Right lobe of liver (tissue), 6 donors: ENCODE data around the gene FCER2. TPM values are rescaled to one million over a fixed set of nuclear protein-coding genes. Genes with fewer than 3 reads are reported as not detected.

Source experiments
- ATAC-seq, 4 donors: fragments of 200-7000 bp; cut with Tn5 transposase; one replicate each; pipeline ENCODE4 v1.9.1; 2020; ENCODE audit warnings: mild to moderate bottlenecking in 4 of 4, moderate library complexity in 4 of 4
- DNase-seq, 3 donors: peaks; one replicate each; pipeline ENCODE4 v3.0.0-alpha.2; 2020
- H3K27ac ChIP-seq, 3 donors: fragments of 200-600 bp; one replicate each; pipeline ENCODE4 v1.8.0; 2022
- H3K27me3 ChIP-seq, 2 donors: fragments of 200-600 bp; one replicate each; pipeline ENCODE4 v1.8.0; 2022
- H3K36me3 ChIP-seq, 4 donors: fragments of 200-600 bp; sonication (generic) in 1 of 4; one replicate each; pipeline versions ENCODE4 v1.5.1 to v1.8.0; 2017 to 2022; ENCODE audit warnings: control low read depth in 1 of 4
- H3K4me1 ChIP-seq, 4 donors: fragments of 200-600 bp; sonication (generic) in 1 of 4; one replicate each; pipeline versions ENCODE4 v1.5.1 to v1.8.0; 2017 to 2022; ENCODE audit warnings: control low read depth in 1 of 4
- H3K4me3 ChIP-seq, 3 donors: fragments of 200-600 bp; one replicate each; pipeline ENCODE4 v1.8.0; 2022
- H3K9me3 ChIP-seq, 4 donors: fragments of 200-600 bp; sonication (generic) in 1 of 4; one replicate each; pipeline versions ENCODE4 v1.5.1 to v1.8.0; 2017 to 2022; ENCODE audit warnings: control low read depth in 1 of 4
- CTCF ChIP-seq, 4 donors: fragments of 200-600 bp in 3 of 4; fragments of 450-650 bp in 1 of 4; IDR thresholded peaks; one replicate each; pipeline versions ENCODE4 v1.5.1 to v1.8.0; 2016 to 2022; ENCODE audit warnings: antibody characterized with exemption in 4 of 4, mild to moderate bottlenecking in 2 of 4
- POLR2A ChIP-seq: fragments of 450-650 bp; IDR thresholded peaks from one replicate; pipeline ENCODE4 v1.6.1; 2017; ENCODE audit warnings: antibody characterized with exemption, mild to moderate bottlenecking
- WGBS: methylation state at CpG from one replicate; pipeline ENCODE4 v1.1.6; 2018; ENCODE audit warnings: low coverage, low lambda C conversion rate; ENCODE audit not compliant: insufficient coverage; ENCODE audit errors: missing lambda C conversion rate; 5-methylcytosine and 5-hydroxymethylcytosine counted together
- intact Hi-C, 2 donors: fragments of 100-400 bp; cut with DNase I; formaldehyde crosslinking; loops; one replicate each; pipeline versions ENCODE4 v1.11.2 to v1.14.1; 2022
- total RNA-seq, 6 experiments: library from RNA; depleted of rRNA in 2 of 6; stranded (reverse); fragments of >200 nt in 2 of 6; fragmentation: NEBNext Ultra II Directional in 3 of 6; extraction: Animal tissue kit (Norgen Biotek cat#: 25700) in 3 of 6; gene quantifications; one replicate each; pipeline versions ENCODE4 v1.1.0 to v1.2.4, GENCODE V29; 2016 to 2023
- donor health status: DM: no; HTN: yes; CAD: no.
- donor health status: DM: no; HTN: no; CAD: no.
- donor health status: DM: no; HTN: no; CAD: no.
- donor health status: DM: no; HTN: yes; CAD: no.
- donor health status: DM: no; HTN: yes; CAD: no.

Gene FCER2
- total RNA-seq, 6 experiments from 2014 or later: 0.18 to 0.29 TPM; not detected in 4

- TF ChIP-seq CTCF (IDR thresholded peaks at IDR 0.05) (no peak), POLR2A (no peak)
- Histone ChIP-seq H3K4me3 (no peak overlapping the region), H3K27ac (no peak overlapping the region), H3K36me3 (no peaks in the 10 kb centered on the region), H3K9me3 (no peaks in the 10 kb centered on the region), H3K4me1 (peaks cover 0 to 4% (median 0%) of the 10 kb centered on the region in 4 donors), H3K27me3 (no peaks in the 10 kb centered on the region)
- intact Hi-C loops: no loop called here
- ATAC-seq (no peak), DNase-seq (no peak)
- WGBS: 93% methylated on average over 21 of the region's 43 CpGs
These were observed 60.3 kb downstream of the FCER2 start for GRCh38 chr19:7641290-7642276.

- 93% methylated on average over 3 of the region's 11 CpGs for WGBS
- H3K4me3 ChIP-seq: no peak overlapping the region
- DNase-seq (no peak), ATAC-seq (no peak)
- no peaks in the 10 kb centered on the region for H3K9me3 ChIP-seq
- TF ChIP-seq CTCF (IDR thresholded peaks at IDR 0.05) (no peak), POLR2A (no peak)
- intact Hi-C loops: no loop called here
- peaks cover 0 to 4% (median 0%) of the 10 kb centered on the region in 4 donors for H3K4me1 ChIP-seq
- no peaks in the 10 kb centered on the region for H3K27me3 ChIP-seq
- no peaks in the 10 kb centered on the region for H3K36me3 ChIP-seq
- no peak overlapping the region for H3K27ac ChIP-seq
These were observed 61.1 kb downstream of the FCER2 start for GRCh38 chr19:7640803-7641202.

DNA sequence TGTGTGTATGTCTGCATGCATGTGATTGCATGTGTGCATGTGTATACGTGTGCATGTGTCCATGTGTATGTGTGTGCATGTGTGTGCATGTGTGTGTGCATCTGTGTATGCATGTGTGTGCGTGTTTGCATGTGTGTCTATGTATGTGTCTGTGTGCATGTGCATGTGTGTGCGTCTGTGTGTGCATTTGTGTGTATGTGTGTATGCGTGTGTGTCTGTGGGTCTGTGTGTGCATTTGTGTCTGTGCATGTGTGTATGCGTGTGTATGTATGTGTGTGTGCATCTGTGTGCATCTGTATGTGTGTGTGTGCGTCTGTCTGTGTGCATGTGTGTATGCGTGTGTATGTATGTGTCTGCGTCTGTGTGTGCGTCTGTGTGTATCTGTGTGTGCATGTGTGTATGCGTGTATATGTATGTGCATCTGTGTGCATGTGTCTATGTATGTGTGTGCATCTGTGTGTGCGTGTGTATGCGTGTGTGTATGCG lies 62.0 kb downstream of the FCER2 start:
- TF ChIP-seq CTCF (IDR thresholded peaks at IDR 0.05): no peak
- no peak for TF ChIP-seq POLR2A
- Histone ChIP-seq H3K4me3 (no peak overlapping the region), H3K36me3 (no peaks in the 10 kb centered on the region), H3K4me1 (peaks cover 0 to 4% (median 0%) of the 10 kb centered on the region in 4 donors), H3K27me3 (no peaks in the 10 kb centered on the region), H3K27ac (no peak overlapping the region), H3K9me3 (no peaks in the 10 kb centered on the region)
- WGBS: 78% methylated on average over 5 of the region's 13 CpGs
- DNase-seq: no peak
- intact Hi-C loops: no loop called here
- no peak for ATAC-seq

GRCh38 chr19:7638802-7639465 lies 63.0 kb downstream of the FCER2 start:
- DNase-seq (no peak), ATAC-seq (no peak)
- no peak overlapping the region for H3K4me3 ChIP-seq
- H3K9me3 ChIP-seq: no peaks in the 10 kb centered on the region
- intact Hi-C loops: no loop called here
- H3K36me3 ChIP-seq: no peaks in the 10 kb centered on the region
- H3K27me3 ChIP-seq: no peaks in the 10 kb centered on the region
- no peak for TF ChIP-seq CTCF (IDR thresholded peaks at IDR 0.05)
- TF ChIP-seq POLR2A: no peak
- no peak overlapping the region for H3K27ac ChIP-seq
- peaks cover 0 to 4% (median 0%) of the 10 kb centered on the region in 4 donors for H3K4me1 ChIP-seq
- WGBS: 84% methylated on average over 6 of the region's 12 CpGs

Other genes with a start within 250 kb of the FCER2 start
- 10 to 100 TPM in 2 of 6 experiments, 1 to 10 TPM in 4; 4.8 to 14.3 (median 9.4) TPM for gene PEX11G, start 213.1 kb downstream of the FCER2 start, total RNA-seq
- 10 to 100 TPM; 15.3 to 35.1 (median 24.8) TPM for gene ZNF358, start 186.0 kb downstream of the FCER2 start, total RNA-seq
- 10 to 100 TPM in 5 of 6 experiments, 1 to 10 TPM in 1; 9.8 to 25.2 (median 17.7) TPM for gene MCOLN1, start 179.5 kb downstream of the FCER2 start, total RNA-seq
- 10 to 100 TPM; 38.7 to 61.8 (median 46.5) TPM for gene PNPLA6, start 166.4 kb downstream of the FCER2 start, total RNA-seq
- gene CAMSAP3, start 106.3 kb downstream of the FCER2 start, total RNA-seq: 10 to 100 TPM; 21.8 to 31.9 (median 23.4) TPM
- 10 to 100 TPM; 12.8 to 21.3 (median 17.8) TPM for gene XAB2, start 72.6 kb downstream of the FCER2 start, total RNA-seq
- 10 to 100 TPM in 4 of 6 experiments, 1 to 10 TPM in 2; 6.8 to 83.9 (median 56.5) TPM for gene PET100, start 72.3 kb downstream of the FCER2 start, total RNA-seq
- gene PCP2, start 68.4 kb downstream of the FCER2 start, total RNA-seq: 1 to 10 TPM in 1 of 6 experiments, under 1 TPM in 2, not detected in 3; 0.90 to 1.5 (median 0.95) TPM
- gene STXBP2, start 65.0 kb downstream of the FCER2 start, total RNA-seq: 10 to 100 TPM; 27.5 to 45.7 (median 39.1) TPM
- 1 to 10 TPM in 1 of 6 experiments, under 1 TPM in 1, not detected in 4; 0.63 to 2.4 TPM for gene RETN, start 33.1 kb downstream of the FCER2 start, total RNA-seq
- under 1 TPM; 0.11 to 0.86 (median 0.34) TPM for gene MCEMP1, start 25.0 kb downstream of the FCER2 start, total RNA-seq
- gene TRAPPC5, start 21.3 kb downstream of the FCER2 start, total RNA-seq: 10 to 100 TPM; 41.7 to 66.5 (median 52.0) TPM
- 10 to 100 TPM; 25.7 to 59.0 (median 38.2) TPM for gene CLEC4G, start 30.0 kb upstream of the FCER2 start, total RNA-seq
- gene CD209, start 45.4 kb upstream of the FCER2 start, total RNA-seq: 1 to 10 TPM in 4 of 6 experiments, under 1 TPM in 2; 0.42 to 6.7 (median 2.8) TPM
- gene CLEC4M, start 61.1 kb upstream of the FCER2 start, total RNA-seq: 10 to 100 TPM; 12.8 to 64.8 (median 20.8) TPM
- gene EVI5L, start 128.1 kb upstream of the FCER2 start, total RNA-seq: 1 to 10 TPM; 3.7 to 6.3 (median 4.9) TPM
- gene PRR36, start 172.3 kb upstream of the FCER2 start, total RNA-seq: under 1 TPM in 4 of 6 experiments, not detected in 2; 0.07 to 0.37 (median 0.12) TPM
- gene LRRC8E, start 186.4 kb upstream of the FCER2 start, total RNA-seq: 1 to 10 TPM; 1.5 to 9.6 (median 3.5) TPM
- 10 to 100 TPM in 5 of 6 experiments, 1 to 10 TPM in 1; 9.7 to 22.1 (median 15.6) TPM for gene MAP2K7, start 201.7 kb upstream of the FCER2 start, total RNA-seq
- 1 to 10 TPM in 3 of 6 experiments, under 1 TPM in 3; 0.42 to 2.9 (median 1.3) TPM for gene TGFBR3L, start 212.7 kb upstream of the FCER2 start, total RNA-seq
- 1 to 10 TPM; 3.5 to 7.8 (median 5.2) TPM for gene SNAPC2, start 218.2 kb upstream of the FCER2 start, total RNA-seq
- gene CTXN1, start 224.0 kb upstream of the FCER2 start, total RNA-seq: under 1 TPM in 2 of 6 experiments, not detected in 4; 0.18 to 0.49 TPM
- 10 to 100 TPM; 26.1 to 41.7 (median 36.9) TPM for gene TIMM44, start 241.5 kb upstream of the FCER2 start, total RNA-seq